ENCODE results near the gene SLC30A9. TPM values are rescaled to one million over a fixed set of nuclear protein-coding genes. Genes with fewer than 3 reads are reported as not detected.

SLC30A9 gene
- total RNA-seq = 43.4 and 47.7 TPM in 2 replicates

DNA sequence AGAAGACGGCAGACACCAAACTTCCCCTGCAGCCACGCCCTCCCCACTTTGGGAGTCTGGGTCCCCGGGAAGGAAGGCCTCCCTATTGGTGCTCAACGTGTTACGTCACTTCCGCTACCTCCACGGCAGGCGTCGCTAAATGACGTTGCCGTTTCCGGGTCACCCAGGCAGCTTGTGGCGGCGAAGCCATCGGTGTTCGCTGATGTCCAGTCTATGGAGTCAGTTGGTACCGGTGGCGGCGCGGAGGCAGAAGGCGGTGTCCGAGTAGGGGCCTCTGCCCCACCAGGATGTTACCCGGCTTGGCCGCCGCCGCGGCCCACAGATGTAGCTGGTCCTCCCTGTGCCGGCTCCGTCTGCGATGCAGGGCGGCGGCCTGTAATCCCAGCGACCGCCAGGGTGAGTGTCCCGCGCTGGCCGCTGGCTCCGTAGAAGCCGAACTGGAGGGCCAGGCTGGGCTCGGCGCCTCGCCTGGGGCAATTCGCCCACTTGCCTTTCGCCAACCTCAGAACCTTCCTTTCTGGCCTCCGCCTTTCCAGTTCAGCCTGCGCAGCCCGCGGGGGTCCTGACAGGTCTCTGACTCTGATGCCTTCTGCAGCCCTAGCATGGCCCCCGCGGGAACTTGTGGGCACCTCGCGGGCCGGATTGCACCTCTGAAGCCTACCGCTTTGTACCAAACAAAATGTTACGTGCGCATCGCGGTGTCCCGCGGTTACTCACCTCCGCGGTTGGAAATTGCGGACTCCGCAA is at the start of gene SLC30A9:
Gene SLC30A9, plus strand, starts transcription at position 166 of the 747 bp plus-strand sequence. Its CDS starts 122 bp downstream, at position 288.

DNA sequence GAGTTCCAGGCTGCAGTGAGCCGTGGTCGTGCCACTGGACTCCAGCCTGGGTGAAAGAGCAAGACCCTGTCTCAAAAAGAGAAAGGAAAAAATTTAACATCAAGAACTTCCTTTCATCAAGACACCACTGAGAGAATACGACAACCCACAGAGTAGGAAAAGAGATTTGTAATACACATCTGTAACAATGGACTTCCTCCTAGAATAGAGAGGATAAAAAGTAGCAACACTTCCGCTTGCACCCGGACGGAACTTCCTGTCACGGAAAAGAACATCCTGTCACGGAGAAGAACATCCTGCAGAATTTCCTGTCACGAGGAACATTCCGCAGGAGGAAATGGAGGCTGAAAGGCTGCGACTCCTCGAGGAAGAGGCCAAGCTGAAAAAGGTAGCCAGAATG is 8.9 kb upstream of the SLC30A9 start, which contains the start of gene DCAF4L1:
Gene DCAF4L1, plus strand, starts transcription at position 301 of the 400 bp plus-strand sequence. Its CDS starts 37 bp downstream, at position 338.

Other genes starting within 250 kb of the SLC30A9 start
- not detected in 2 replicates for gene PHOX2B, start 241.8 kb upstream of the SLC30A9 start, total RNA-seq
- 28.7 and 34.3 TPM in 2 replicates for gene TMEM33, start 55.1 kb upstream of the SLC30A9 start, total RNA-seq
- gene DCAF4L1, start 8.8 kb upstream of the SLC30A9 start, total RNA-seq = under 0.01 TPM in 1 of 2 replicates, not detected in the other
- gene BEND4, start 162.1 kb downstream of the SLC30A9 start, total RNA-seq = not detected in 2 replicates

Measured in bronchus fibroblast of lung (primary cell).